Colonic mucosa (tissue), 4 donors: ENCODE results near the gene YIPF3. TPM values are rescaled to one million over a fixed set of nuclear protein-coding genes. Genes with fewer than 3 reads are reported as not detected.

ENCODE experiments used
- DNase-seq: peaks from one replicate; pipeline ENCODE4 v3.0.0-alpha.2; 2020
- H3K27ac ChIP-seq: fragments of 200-600 bp; one replicate; pipeline ENCODE4 v1.8.0; 2021
- H3K27me3 ChIP-seq: fragments of 200-600 bp; one replicate; pipeline ENCODE4 v1.8.0; 2021
- H3K36me3 ChIP-seq: fragments of 200-600 bp; one replicate; pipeline ENCODE4 v1.8.0; 2021
- H3K4me1 ChIP-seq: fragments of 200-600 bp; one replicate; pipeline ENCODE4 v1.8.0; 2021; ENCODE audit warnings: mild to moderate bottlenecking
- H3K4me3 ChIP-seq: fragments of 200-600 bp; one replicate; pipeline ENCODE4 v1.8.0; 2021
- H3K9ac ChIP-seq, 2 donors: one replicate each; pipeline ENCODE4 v1.7.0; 2013; ENCODE audit warnings: control low read depth in 2 of 2, low read depth in 2 of 2, low read length in 2 of 2
- H3K9me3 ChIP-seq: fragments of 200-600 bp; one replicate; pipeline ENCODE4 v1.8.0; 2021
- CTCF ChIP-seq: fragments of 200-600 bp; IDR thresholded peaks from one replicate; pipeline ENCODE4 v1.8.0; 2022; ENCODE audit warnings: antibody characterized with exemption, mild to moderate bottlenecking
- intact Hi-C: fragments of 100-400 bp; cut with DNase I; formaldehyde crosslinking; loops from one replicate; pipeline ENCODE4 v1.14.1; 2022
- total RNA-seq, 2 donors: library from RNA; stranded (reverse); fragmentation: NEBNext Ultra II Directional in 1 of 2; extraction: Animal tissue kit (Norgen Biotek cat#: 25700) in 1 of 2; gene quantifications; one replicate each; pipeline ENCODE4 v1.2.1, GENCODE V29; 2021
- donor health status: healthy.
- donor health status: DM: no; HTN: no; CAD: no.
- donor health status: DM: no; HTN: no; CAD: no.

Gene YIPF3
- total RNA-seq, 2 donors from 2014 or later, result 121 to 129 TPM

- no peaks in the 10 kb centered on the region for H3K36me3 ChIP-seq
- DNase-seq, result no peak
- H3K4me1 ChIP-seq, result no peaks in the 10 kb centered on the region
- no peaks in the 10 kb centered on the region for H3K9me3 ChIP-seq
- H3K9ac ChIP-seq, result no peak overlapping the region
- no peak for TF ChIP-seq CTCF
- intact Hi-C loops, result no loop called here
- H3K27ac ChIP-seq, result no peak overlapping the region
- no peak overlapping the region for H3K4me3 ChIP-seq
- no peaks in the 10 kb centered on the region for H3K27me3 ChIP-seq
Measured at GRCh38 chr6:43465948-43466347, 50.8 kb downstream of the YIPF3 start.

DNA sequence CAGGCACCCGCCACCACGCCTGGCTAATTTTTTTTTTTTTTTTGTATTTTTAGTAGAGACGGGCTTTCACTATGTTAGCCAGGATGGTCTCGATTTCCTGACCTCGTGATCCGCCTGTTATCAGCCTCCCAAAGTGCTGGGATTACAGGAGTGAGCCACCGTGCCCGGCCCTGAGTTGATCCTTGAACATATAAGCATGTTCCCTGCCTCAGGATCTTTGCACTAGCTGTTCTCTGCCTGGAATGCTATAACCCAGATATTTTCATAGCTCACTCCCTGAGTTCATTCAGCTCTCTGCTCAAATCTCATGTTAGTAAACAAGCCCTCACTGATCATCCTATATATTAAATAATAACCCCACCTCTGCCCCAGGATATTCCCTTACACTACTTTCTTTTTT, 52.4 kb downstream of the YIPF3 start:
- H3K36me3 ChIP-seq, result no peaks in the 10 kb centered on the region
- H3K27me3 ChIP-seq, result no peaks in the 10 kb centered on the region
- H3K4me3 ChIP-seq, result no peak overlapping the region
- H3K4me1 ChIP-seq, result no peaks in the 10 kb centered on the region
- no peaks in the 10 kb centered on the region for H3K9me3 ChIP-seq
- no peak for TF ChIP-seq CTCF
- H3K9ac ChIP-seq, result no peak overlapping the region
- no peak overlapping the region for H3K27ac ChIP-seq
- intact Hi-C loops, result no loop called here
- no peak for DNase-seq

- H3K4me1 ChIP-seq, result no peaks in the 10 kb centered on the region
- DNase-seq, result no peak
- H3K27me3 ChIP-seq, result no peaks in the 10 kb centered on the region
- intact Hi-C loops, result no loop called here
- H3K27ac ChIP-seq, result no peak overlapping the region
- no peak overlapping the region for H3K4me3 ChIP-seq
- no peaks in the 10 kb centered on the region for H3K36me3 ChIP-seq
- TF ChIP-seq CTCF, result no peak
- H3K9me3 ChIP-seq, result no peaks in the 10 kb centered on the region
- H3K9ac ChIP-seq, result no peak overlapping the region
Measured at GRCh38 chr6:43461936-43462335, 54.8 kb downstream of the YIPF3 start.

Other genes starting within 250 kb of the YIPF3 start
- not detected for gene SLC22A7, start 218.7 kb downstream of the YIPF3 start, total RNA-seq
- 1 to 10 TPM in 1 of 2 donors, under 1 TPM in 1; 0.69 to 1.8 TPM for gene CRIP3, start 208.1 kb downstream of the YIPF3 start, total RNA-seq
- gene ZNF318, start 147.3 kb downstream of the YIPF3 start, total RNA-seq, result 10 to 100 TPM; 12.3 TPM
- 10 to 100 TPM; 22.9 to 33.9 TPM for gene ABCC10, start 89.4 kb downstream of the YIPF3 start, total RNA-seq
- gene DLK2, start 61.4 kb downstream of the YIPF3 start, total RNA-seq, result under 1 TPM; 0.19 to 0.22 TPM
- 10 to 100 TPM; 18.6 to 26.4 TPM for gene TJAP1, start 39.4 kb downstream of the YIPF3 start, total RNA-seq
- 1 to 10 TPM in 1 of 2 donors, under 1 TPM in 1; 0.77 to 1.1 TPM for gene LRRC73, start 6.6 kb downstream of the YIPF3 start, total RNA-seq
- 10 to 100 TPM; 28.1 to 41.8 TPM for gene POLR1C, start 163 bp upstream of the YIPF3 start, total RNA-seq
- 10 to 100 TPM; 23.1 to 32.3 TPM for gene XPO5, start 59.1 kb upstream of the YIPF3 start, total RNA-seq
- 10 to 100 TPM; 12.3 to 23.8 TPM for gene POLH, start 59.3 kb upstream of the YIPF3 start, total RNA-seq
- gene GTPBP2, start 112.3 kb upstream of the YIPF3 start, total RNA-seq, result 10 to 100 TPM; 50.0 to 51.7 TPM
- gene MAD2L1BP, start 118.9 kb upstream of the YIPF3 start, total RNA-seq, result 10 to 100 TPM; 47.7 to 48.8 TPM
- gene RSPH9, start 128.1 kb upstream of the YIPF3 start, total RNA-seq, result not detected
- gene MRPS18A, start 170.9 kb upstream of the YIPF3 start, total RNA-seq, result 100 to 1,000 TPM in 1 of 2 donors, 10 to 100 TPM in 1; 83.6 to 120 TPM